GM12874 (cell line): ENCODE results near the gene GAMT.

Experiments used
- TF ChIP-seq, protein P1 (sequence below): IDR thresholded peaks from 2 replicates; pipeline ENCODE4 v1.5.1; 2011; ENCODE audit warnings: low read depth, mild to moderate bottlenecking, control low read depth, low read length, moderate library complexity; ENCODE audit not compliant: insufficient read depth

Gene GAMT

GRCh38 chr19:1396768-1397679, 4.3 kb downstream of the GAMT start:
- TF ChIP-seq, protein P1, sequence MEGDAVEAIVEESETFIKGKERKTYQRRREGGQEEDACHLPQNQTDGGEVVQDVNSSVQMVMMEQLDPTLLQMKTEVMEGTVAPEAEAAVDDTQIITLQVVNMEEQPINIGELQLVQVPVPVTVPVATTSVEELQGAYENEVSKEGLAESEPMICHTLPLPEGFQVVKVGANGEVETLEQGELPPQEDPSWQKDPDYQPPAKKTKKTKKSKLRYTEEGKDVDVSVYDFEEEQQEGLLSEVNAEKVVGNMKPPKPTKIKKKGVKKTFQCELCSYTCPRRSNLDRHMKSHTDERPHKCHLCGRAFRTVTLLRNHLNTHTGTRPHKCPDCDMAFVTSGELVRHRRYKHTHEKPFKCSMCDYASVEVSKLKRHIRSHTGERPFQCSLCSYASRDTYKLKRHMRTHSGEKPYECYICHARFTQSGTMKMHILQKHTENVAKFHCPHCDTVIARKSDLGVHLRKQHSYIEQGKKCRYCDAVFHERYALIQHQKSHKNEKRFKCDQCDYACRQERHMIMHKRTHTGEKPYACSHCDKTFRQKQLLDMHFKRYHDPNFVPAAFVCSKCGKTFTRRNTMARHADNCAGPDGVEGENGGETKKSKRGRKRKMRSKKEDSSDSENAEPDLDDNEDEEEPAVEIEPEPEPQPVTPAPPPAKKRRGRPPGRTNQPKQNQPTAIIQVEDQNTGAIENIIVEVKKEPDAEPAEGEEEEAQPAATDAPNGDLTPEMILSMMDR, result no peak

GRCh38 chr19:1396019-1396767, 5.1 kb downstream of the GAMT start:
- TF ChIP-seq, protein P1, result no peak

DNA sequence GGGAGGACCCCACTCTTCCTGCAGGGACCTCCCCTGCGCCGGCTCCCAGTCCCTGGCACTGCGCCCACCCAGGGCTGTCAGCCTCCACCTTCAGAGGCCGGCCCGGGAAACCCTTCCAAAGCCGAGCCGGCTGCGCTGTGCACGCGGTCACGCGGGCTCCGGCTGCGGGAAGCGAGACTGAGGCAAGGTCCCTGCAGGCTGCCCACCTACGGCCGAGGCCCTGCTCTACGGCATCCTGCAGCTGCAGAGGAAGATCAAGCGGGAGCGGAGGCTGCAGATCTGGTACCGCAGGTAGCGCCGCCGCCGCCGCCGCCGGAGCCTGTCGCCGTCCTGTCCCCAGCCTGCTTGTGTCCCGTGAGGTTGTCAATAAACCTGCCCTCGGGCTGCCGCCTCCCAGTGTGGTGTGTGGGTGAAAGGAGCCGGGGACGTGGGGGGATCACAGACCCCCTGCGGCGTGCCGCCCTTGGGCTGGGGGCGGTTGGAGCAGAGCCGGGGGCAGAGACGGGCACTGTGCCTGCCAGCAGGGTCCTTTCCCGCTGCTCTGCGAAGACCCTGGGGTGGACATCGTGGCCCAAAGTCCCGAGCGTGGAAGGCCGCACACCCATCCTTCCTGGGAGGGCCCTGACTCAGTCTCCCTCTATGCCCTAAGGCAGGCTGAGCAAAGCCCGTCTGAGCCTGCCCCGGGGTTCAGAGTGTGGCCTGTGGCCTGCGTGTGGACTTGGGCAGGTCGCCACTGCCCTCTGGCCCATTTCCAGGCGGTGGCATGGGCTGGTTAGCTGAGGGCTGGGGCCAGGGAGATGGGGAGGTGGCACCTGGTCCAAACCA, 5.9 kb downstream of the GAMT start:
- TF ChIP-seq, protein P1, result no peak

DNA sequence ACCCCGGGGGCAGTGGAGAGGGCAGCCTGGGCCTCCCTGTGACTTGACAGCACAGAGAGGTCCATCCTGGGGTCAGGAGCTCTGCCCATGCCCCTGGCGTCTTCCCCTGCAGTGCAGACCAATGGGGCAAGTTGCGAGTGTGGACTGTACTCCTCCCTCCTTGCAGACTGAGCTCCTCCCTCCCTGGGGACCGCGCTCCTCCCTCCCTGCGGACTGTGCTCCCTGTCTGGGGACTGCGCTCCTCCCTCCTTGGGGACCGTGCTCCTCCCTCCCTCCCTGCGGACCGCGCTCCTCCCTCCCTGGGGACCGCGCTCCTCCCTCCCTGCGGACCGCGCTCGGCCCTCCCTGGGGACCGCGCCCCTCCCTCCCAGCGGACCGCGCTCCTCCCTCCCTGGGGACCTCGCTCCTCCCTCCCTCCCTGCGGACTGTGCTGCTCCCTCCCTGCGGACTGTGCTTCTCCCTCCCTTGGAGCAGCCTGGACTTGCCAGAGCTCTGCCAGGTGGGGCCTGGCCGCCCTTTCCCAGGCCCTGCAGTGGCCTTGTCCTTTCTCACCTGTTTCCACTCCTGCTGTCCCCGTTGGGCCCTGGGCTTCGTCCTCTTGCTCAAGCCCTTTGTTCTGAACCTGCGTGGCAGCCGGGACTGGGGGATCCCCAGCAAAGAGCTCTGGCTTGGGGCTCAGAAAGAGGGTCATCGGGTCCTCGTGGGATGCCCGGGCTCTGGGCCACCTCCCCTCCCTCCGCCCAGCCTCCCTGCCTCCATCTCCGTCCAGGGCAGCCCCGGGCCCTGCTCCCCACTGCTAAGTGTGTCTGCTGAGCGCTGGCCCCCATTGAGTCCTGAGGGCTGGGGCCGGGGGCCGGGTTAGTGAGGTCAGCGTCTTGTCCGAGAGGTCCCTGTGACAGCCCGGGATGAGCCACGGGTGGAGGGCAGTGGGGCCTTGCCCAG, 6.8 kb downstream of the GAMT start:
- TF ChIP-seq, protein P1, result no peak

GRCh38 chr19:1393841-1394240, 7.5 kb downstream of the GAMT start:
- TF ChIP-seq, protein P1, result no peak

- TF ChIP-seq, protein P1, result no peak
Measured at GRCh38 chr19:1392939-1393530, 8.3 kb downstream of the GAMT start.
